GM21528 (cell line): ENCODE data around the gene DOC2B.

Source experiments
- ATAC-seq: cut with Tn5 transposase; IDR thresholded peaks from one replicate; pipeline ENCODE4 v1.9.1; 2021; ENCODE audit warnings: mild to moderate bottlenecking, moderate library complexity; ENCODE audit not compliant: unreplicated experiment, low FRiP score

The DOC2B gene

DNA sequence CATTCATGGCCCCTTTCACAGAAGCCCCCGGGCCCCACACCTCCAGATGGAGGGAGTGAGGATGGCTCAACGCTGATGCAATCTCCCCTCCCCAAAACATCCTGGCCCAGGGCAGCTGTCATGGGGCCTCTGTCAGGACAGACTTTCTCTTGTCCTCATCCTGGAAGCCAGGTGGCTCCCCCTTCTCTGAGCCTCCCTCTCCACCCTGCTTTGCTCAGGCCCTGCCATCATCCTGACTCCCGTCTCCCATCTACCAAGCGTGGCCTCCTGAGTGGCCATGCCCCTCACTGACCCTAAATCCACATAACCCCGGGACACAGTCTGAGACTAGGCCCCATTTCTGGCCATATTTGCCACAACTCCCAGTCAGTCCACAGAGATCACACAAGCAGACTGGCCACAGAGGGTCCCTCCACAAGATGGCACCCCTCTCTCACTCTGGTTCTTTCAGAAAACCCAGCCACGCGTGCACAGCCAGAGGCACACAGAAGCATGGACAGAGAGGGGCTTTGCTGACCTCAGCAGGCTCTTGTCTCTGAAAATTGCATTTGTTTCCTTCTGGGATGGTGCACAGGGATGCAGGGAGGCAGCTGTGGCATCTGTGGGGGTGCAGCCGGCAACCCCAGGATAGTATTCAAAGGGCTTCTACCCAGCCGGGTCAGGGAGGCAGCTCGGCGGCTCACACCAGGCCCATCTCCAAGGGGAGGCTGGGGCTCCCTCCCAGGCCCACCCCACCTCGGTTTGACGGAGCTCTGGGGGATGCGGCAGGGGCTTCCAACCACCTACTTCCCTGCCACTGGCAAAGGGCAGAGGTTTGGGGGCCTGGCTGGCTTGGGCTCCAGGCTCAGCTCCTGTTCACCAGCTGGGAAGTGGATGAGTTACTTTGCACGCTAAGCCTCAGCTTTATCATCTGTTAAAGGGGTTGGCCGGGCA is 16.9 kb downstream of the DOC2B start:
- no peak for ATAC-seq

DNA sequence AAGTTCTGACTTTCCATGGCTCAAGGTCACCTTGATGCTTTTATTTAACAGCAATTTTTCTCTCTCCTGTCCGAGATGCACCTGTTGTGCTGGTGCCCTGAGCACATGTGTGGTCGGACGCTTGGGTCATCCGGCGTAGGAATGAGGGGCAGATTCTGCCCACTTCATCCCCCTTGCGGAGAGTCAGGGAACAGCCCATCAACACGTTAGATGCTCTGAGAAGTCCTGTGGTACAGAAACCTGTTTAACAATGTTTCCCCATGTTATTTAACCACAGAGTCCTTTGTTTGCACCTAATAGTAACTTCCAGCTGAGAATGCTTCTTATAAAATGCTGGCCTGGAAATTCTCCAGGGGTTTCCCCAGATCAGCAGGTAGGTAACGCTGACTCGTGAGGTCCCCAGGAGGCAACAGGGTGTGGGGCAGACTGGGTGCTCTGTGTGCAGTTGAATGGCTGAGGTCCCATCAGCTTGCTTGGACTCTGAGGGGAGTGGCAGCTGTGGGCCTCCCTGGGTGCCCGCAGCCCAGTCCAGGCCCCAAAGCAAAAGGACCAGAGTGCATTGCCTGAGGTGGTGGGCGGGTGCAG is 17.8 kb downstream of the DOC2B start:
- no peak for ATAC-seq

DNA sequence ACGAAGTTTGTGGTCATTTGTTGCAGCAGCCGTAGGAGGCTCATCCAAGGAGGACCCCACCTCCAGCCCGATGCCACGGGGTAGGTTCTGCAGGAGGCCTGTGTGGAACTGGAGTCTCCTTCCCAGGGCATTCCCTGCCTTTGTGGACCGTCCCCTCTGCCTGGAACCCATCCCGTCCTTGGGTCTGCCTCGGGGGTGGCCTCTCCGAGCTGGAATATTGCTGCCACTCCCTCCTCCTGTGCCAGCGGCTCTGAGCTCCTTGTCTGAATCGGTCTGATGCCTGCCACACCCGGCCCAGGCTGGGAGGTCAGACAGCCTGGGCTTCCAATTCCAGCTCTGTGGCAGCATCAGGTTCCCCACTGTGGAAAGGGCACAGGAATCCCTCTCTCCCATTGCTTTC is 18.8 kb downstream of the DOC2B start:
- ATAC-seq = no peak

DNA sequence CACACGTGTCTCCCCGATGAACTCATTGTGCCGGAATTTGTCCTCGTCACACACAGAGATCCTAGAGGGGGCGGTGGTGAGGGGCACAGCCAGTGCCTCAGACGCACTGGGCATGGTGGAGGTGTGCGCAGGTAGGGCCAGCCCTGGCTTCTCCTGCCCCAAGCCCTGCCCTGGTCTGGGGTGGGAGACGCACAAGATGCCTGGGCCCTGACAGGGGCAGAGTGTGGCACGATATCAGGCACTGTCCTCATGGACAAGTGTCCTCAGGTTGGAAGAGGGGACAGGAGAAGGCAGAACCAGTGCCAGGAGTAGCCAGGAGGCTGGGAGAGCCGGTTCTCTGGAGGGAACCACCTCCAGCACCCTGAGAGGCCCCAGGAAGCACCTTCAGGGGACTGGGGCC is 20.0 kb downstream of the DOC2B start:
- no peak for ATAC-seq

DNA sequence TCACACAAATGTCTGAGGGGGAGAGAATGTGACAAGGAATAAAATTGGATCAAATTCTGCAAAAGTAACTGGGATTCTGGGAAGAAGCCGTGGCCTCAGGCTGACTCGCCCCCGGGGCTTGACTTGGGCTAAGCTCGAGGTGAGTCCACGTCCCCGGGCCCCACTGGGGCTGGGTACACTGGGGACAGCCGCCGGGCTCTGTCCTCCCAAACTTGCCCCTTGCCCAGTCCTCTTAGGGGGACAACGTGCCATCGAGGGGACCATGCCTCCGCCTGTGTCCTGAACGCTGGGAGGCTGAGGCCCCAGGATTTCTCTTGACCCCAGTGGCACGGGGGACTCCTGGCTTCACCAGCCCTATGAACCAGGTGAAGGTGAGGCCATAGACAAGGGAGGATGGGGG is 21.1 kb downstream of the DOC2B start:
- no peak for ATAC-seq

DNA sequence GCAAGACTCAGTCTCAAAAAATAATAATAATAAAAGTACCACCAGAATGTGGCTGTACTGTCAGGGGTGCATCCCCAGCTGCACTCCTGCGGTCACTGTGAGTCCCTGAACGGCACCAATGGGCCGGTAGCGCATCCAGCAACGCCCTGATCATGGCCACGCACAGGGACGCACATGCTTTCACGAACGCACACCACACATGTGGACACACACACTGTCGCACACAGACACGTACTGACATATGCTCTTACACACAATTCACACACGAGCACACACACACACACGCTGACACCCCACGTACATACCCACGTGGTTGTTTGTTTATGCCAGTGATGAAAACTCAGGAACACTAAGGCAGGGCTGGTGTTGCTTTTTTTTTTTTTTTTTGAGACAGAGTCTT is 21.8 kb downstream of the DOC2B start:
- no peak for ATAC-seq

DNA sequence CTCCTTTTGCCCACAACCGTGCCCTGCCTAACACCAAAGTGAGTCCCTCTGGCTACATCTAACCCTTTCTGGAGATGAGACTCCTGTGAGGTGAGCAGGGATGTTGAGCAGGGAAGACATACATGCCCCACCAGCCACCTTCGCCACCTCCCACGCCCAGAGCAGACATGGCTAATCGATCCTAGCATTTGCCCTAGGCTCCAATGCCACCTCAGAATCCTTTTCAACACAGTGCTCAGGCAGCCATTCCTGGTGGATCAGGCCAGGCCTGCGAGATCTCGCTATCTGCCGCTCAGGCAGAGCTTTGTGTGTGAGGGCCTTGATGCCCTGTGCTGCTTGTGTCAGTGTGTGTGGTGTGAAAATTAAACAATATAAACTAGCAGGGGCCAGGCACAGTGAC is 23.1 kb downstream of the DOC2B start:
- ATAC-seq = no peak

DNA sequence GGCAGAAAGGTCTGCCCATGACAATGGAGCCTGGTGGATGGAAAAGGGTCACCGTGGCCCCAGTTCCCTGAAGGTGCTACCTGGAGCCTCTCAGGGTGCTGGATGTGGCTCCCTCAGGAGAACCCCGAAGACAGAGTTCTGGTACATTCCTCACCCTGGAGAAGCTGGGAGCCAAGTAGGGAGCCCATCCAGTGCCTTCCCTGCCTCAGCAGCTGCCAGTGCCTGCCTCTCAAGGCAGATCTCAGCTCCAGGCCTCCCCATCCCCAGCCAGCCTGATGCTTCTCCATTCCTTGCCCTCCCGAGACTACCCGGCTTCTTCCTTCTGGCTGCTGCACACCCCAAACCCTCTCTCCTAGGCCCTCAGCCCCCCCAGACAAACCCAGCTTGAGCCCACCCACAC is 23.5 kb downstream of the DOC2B start:
- no peak for ATAC-seq

DNA sequence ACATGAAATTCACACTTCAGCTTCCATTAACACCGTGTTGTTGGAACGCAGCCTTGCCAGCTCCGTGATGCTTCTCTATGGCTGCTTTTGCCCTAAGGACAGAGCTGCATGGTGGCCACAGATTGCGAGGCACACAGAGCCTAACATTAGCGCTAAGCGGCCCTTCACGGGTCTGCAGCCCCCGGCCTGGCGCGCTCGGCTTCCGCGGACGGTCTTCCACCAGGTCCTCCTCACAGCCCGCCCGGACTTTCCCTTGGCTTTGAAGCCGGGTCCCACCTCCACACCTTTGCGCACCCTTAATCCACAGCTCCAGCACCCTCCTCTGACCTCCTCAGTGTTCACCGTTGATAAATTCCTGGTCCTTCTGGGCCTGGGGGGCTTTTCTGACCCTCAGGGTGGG is 24.5 kb downstream of the DOC2B start:
- ATAC-seq = no peak

DNA sequence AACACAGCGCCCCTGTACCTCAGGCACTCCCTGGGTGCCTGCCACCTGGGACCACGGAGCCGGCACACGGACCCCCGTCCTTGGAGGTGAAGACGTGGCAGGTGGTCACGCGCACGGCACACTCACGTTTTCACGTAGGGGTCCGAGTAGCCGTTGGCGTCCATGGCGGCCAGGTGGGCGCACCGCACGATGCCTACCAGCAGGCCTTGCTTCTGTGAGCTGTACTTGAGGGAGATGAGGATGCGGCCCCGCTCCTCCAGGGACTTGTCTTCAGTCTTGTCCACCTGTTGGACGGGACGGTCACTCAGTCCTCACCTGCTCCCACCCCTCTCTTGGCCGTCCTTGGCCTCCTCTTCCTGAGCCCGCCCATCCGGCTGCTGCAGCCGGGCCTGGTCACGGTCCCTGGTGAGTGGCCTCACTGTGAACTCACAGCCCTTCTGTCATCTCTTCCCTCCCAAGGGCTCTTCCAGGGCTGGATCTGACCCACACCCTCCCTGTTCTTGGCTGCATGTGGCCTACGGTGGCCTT is 25.3 kb downstream of the DOC2B start:
- ATAC-seq = no peak

DNA sequence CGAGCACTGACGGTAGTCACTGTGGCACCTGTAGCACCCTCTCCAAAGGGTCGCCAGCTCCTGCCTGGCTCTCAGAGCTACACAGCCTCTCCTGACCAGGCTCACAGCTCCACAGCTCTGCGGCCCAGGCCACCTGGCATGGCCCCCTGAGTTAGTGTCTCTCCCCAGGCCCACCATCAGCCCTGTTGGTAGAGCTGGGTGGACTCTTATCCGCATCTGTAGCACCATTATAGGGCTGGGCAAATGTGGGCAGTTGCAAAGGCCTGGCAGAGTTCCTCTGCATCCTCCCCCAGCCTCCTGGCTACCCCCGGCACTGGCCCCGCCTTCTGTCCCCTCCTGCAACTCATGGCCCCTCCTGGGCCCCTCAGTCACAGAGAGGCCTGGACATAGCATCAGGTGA is 25.9 kb downstream of the DOC2B start:
- no peak for ATAC-seq

DNA sequence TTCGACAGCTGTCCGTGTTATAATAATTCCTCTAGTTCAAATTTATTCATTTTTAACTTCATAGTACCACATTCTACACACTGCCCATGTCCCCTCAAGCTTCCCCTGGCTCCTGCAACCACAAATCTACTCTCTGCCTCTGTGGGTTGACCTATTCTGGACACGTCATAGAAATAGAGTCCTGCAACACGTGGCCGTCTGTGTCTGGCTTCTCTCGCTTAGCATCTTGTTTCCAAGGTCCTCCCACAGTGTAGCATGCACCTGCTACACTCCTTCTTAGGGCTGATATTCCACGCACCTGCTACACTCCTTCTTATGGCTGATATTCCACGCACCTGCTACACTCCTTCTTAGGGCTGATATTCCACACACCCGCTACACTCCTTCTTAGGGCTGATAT is 27.6 kb downstream of the DOC2B start:
- no peak for ATAC-seq

DNA sequence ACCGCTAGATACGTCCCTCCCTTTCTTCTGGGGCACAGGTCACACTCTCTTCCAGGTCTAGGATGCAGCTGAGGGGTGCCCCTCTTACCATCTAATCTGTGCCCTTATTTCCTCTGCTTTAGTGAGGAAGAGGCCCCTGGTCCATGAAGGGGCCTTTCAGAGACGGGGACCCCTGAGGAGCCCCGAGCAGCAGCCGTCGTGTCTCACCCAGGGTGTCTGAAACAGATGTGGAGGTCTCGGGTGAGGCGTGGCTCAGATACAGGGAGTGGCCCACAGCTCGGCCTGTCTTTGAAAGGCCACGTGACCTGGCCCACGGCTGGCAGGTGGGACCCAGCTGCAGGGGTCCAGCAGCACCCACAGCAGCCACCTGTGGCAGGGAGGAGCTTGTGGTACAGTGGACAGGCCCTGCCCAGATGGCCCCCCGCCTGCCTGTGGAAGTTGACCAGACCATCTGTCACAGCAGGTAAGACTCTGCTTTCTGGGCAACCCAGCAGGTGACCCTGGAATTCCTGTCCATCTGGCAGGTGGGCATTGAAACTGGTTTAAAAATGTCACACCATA is 28.5 kb downstream of the DOC2B start:
- ATAC-seq = no peak

DNA sequence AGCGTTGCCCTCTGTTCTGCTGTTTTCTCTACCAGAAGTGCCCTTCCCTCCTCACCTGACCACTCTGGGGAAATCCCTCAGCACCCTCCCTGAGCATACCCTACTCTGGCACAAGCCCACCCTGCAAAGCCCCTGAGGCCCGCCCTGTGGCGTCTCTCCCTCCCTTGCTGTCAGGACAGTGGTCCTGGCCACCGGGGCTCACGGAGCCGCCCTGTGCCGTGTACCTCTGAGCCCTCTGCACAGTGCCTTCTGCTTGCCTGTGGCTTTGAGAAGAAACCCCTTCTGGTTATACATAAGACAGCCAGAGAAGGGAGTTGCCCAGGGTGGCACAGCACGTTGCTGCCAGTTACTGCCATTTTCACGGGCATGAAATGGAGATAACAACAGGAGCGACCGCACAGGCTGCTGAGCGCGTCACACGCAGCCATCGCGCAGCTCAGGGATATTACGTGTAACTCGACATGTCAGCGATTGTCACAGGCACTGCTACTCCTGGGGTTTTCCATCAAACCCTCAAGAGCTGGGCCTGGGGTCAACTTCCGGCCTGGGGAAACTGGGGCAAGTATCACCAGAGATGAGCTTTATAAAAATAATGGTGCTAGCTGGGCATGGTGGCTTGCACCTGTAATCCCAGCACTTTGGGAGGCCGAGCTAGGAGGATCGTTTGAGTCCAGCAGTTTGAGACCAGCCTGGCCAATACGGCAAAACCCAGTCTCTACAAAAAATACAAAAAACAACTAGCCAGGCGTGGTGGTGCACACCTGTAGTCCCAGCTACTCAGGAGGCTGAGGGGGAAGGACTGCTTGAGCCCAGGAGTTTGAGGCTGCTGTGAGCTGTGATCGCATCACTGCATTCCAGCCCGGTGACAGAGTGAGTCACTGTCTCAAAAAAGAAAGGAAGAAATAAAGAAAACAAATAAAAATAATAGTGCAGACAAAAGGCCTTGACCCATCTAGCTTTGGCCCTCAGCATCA is 29.3 kb downstream of the DOC2B start:
- no peak for ATAC-seq

DNA sequence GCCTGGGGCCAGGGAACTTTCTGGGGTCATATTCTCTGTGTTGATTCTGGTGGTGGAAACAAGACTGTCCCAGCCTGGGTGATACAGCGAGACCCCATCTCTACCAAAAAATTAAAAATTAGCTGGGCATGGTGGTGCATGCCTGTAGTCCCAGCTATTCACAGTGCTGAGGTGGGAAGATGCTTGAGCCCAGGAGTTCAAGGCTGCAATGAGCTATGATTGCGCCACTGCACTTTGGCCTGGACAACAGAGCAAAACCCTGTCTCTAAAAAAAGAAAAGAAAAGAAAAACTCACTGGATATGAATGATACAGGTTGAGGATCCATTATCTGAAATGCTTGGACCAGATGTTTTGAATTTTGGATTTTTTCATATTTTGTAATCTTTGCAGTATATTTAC is 30.4 kb downstream of the DOC2B start:
- ATAC-seq = no peak

DNA sequence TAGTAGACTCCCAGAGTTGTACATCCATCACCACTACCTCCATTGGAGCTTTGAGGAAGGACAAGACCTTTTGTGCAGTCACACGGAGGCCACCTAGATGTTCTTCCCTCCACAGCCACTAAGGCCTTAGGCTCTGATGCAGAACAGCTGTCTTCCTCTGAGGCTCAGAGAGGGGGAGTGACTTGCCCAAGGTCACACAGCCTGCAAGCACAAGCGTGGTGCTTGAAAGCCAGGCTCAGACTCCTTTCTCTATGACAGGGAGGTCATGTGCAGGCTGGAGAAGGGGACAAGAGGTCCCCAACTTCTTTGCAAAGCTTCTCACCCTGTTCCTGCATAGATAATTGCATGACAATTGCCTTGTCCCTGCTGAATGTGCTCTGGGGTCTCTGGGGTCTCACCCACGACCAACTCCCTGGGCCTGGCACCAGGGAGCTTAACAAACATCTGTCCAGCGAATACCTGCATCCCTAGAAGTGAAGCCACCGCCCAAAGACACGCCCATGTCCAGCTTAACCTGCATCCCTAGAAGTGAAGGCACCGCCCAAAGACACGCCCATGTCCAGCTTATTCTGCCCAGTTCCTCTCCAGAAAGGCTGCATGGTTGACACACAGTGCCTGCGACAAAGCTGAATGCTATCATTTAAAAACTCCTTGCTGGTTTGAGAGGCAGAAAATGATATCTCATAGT is 31.4 kb downstream of the DOC2B start:
- no peak for ATAC-seq

DNA sequence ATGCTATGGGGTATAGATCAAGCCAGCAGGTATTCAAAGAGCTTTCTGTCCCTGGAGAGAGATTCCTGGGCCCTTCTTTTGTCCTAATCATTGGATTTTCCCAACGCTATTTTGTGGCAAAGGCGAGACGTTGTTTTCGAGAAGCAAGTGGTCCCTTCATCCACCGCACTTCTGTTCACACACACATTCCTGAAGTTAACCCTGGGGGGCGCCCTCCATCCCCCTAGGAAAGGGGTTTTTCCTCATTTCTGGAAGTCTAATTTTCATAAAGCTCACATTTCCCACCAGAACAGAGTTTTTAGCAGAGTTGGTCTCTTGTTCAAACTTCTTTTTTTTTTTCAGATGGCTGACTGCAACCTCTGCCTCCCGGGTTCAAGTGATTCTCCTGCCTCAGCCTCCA is 32.2 kb downstream of the DOC2B start:
- ATAC-seq = no peak

DNA sequence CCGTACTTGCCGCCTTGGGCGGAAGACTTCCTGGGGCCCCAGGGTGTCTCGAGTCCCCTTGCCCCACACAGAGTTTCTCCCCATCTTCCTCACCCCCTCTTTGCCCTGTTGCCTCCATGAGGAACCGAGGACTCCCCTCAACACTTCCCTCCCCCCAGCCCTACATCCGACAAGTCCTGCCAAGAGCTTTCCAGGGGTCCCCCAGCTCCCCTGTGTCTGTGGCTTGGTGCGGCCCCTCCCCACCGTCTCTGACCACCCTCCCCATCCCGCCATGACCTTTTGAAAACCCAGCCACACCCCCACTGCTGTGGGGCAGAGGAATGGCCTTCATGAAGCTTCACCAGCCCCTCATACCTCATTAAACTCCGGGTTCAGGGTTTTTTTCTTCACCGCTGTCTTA is 32.7 kb downstream of the DOC2B start:
- no peak for ATAC-seq

DNA sequence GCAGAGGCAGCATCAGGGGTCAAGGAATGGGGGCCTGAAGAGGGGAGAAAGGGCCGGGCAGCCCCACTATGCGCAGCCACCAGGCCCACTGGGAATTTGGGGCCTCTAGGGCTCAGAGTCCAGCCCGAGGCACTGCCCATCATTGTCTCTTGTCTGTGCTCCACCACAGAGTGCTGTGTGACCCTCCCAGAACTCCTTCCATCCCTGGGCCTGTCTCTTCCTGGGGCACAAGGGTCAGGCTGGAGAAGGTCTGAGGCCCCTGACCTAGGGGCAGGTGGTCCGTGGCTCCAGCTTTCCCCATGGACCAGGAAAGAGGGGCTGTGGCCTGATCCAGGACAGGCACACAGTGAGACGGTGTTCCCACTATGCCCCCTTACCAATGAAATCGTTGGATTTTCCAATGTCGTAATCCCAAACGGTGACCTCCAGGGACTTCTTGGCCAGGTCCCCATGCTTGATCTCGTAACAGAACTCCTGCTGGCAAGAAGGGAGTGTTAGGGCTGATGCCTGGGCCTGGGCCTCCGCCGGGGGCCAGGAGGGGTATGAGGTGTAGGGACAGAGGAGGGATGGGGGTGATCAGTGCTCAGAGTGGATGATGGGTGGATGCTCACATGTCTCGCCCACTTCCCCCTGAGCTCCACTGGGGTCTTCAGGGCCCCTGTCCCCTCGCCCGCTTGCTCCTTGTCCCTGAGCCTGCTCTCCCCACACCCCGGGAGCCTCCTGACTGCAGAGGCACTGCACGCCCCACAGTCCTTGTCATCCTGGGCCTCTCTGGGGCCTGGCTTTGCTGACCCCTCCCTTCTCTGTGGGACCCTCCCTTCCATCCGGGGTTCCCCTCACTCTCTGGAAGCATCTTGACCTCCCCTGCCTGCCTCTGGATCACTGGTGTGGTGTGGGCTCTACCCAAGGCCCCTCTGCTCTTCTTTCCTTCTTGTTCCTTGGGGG is 33.4 kb downstream of the DOC2B start:
- no peak for ATAC-seq
